Transverse colon (tissue), 4 donors: ENCODE data around the gene SIX5.

Experiments used
- EP300 ChIP-seq: sonication (generic); formaldehyde crosslinking; IDR thresholded peaks from one replicate; pipeline ENCODE4 v1.6.1; 2017; ENCODE audit warnings: antibody characterized with exemption, low read depth
- POLR2A ChIP-seq: fragments of 450-650 bp; IDR thresholded peaks from one replicate; pipeline ENCODE4 v1.6.1; 2016; ENCODE audit warnings: antibody characterized with exemption, mild to moderate bottlenecking, moderate library complexity
- POLR2AphosphoS5 ChIP-seq, 3 donors: sonication (generic); formaldehyde crosslinking; IDR thresholded peaks; one replicate each; pipeline ENCODE4 v1.6.1; 2016; ENCODE audit warnings: antibody characterized with exemption in 3 of 3
- TF ChIP-seq, protein P1 (sequence below), 5 experiments: fragments of 200-600 bp in 3 of 5; fragments of 450-650 bp in 2 of 5; sonication (generic) in 3 of 5; IDR thresholded peaks; 1 replicate in 2 of 5; 2 replicates in 3 of 5; pipeline ENCODE4 v1.5.1; 2016 to 2017; ENCODE audit warnings: antibody characterized with exemption in 5 of 5, inconsistent platforms in 3 of 5, mild to moderate bottlenecking in 2 of 5, moderate library complexity in 1 of 5

DNA sequence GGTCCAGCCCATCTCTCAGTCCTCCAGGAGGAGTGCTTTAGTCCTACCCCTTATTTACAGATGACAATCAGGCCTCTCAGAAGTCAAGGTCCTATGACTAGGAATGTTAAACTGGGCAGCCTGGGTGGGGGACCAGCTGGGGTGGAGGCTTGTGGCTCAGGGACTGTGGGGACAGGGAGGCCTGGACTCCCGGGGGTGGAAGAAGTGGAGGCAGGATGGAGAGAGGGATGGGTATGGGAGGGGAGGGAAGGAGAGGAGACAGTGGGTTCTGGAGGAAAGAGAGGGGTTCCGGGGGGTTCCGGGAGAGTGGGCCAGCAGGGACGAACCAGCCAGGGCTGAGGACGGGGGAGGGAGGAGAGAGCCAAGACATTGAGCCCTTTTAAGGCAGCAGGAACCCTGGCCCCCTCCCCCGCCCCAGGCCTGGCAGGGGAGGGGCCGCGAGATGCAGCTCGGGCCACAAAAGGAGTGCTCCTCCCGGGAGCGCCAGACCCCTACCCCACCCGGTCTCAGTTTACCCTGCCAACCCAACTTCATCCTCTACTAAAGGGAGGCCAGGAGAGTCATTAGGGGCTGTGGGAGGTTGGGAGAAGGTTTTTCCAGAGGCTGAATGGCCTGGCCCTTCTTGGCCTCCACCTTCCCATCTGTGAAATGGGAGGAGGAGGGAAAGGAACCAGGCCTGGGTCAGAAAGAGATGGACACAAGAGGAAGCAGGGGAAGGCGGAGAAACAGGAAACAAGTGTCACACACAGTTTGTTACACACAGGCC is 11.6 kb upstream of the SIX5 start:
- no peak for TF ChIP-seq POLR2A
- TF ChIP-seq, protein P1, sequence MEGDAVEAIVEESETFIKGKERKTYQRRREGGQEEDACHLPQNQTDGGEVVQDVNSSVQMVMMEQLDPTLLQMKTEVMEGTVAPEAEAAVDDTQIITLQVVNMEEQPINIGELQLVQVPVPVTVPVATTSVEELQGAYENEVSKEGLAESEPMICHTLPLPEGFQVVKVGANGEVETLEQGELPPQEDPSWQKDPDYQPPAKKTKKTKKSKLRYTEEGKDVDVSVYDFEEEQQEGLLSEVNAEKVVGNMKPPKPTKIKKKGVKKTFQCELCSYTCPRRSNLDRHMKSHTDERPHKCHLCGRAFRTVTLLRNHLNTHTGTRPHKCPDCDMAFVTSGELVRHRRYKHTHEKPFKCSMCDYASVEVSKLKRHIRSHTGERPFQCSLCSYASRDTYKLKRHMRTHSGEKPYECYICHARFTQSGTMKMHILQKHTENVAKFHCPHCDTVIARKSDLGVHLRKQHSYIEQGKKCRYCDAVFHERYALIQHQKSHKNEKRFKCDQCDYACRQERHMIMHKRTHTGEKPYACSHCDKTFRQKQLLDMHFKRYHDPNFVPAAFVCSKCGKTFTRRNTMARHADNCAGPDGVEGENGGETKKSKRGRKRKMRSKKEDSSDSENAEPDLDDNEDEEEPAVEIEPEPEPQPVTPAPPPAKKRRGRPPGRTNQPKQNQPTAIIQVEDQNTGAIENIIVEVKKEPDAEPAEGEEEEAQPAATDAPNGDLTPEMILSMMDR (IDR thresholded peaks at IDR 0.05), result no peak
- no peak for TF ChIP-seq POLR2AphosphoS5 (IDR thresholded peaks at IDR 0.05)
- TF ChIP-seq EP300, result no peak
